Body of pancreas (tissue), 4 donors: ENCODE results near the gene TCIRG1. TPM values are rescaled to one million over a fixed set of nuclear protein-coding genes. Genes with fewer than 3 reads are reported as not detected.

ENCODE experiments used
- ATAC-seq: fragments of 150-250 bp; one replicate; pipeline ENCODE4 v1.9.1; 2016
- DNase-seq, 4 donors: peaks; one replicate each; pipeline ENCODE4 v3.0.0-alpha.2; 2019
- H3K27ac ChIP-seq, 4 donors: fragments of 200-600 bp; sonication (generic); 1 replicate in 3 of 4; 2 replicates in 1 of 4; pipeline versions ENCODE4 v1.5.1 to v1.6.1; 2016 to 2019; ENCODE audit warnings: mild to moderate bottlenecking in 1 of 4, mixed read lengths in 1 of 4, moderate library complexity in 1 of 4
- H3K27me3 ChIP-seq, 2 donors: fragments of 200-600 bp; sonication (generic); one replicate each; pipeline ENCODE4 v1.6.0; 2016; ENCODE audit warnings: mild to moderate bottlenecking in 1 of 2
- H3K36me3 ChIP-seq, 2 donors: fragments of 200-600 bp; sonication (generic); replicated peaks in 1 of 2; 2 replicates each; pipeline ENCODE4 v1.5.1; 2016; ENCODE audit warnings: low read depth in 2 of 2; ENCODE audit not compliant: insufficient read depth in 1 of 2
- H3K4me1 ChIP-seq: fragments of 200-600 bp; sonication (generic); one replicate; pipeline ENCODE4 v1.6.0; 2016
- H3K4me3 ChIP-seq, 2 donors: fragments of 200-600 bp; sonication (generic); 1 replicate in 1 of 2; 2 replicates in 1 of 2; pipeline ENCODE4 v1.5.1; 2016 to 2019
- H3K9me3 ChIP-seq, 3 donors: fragments of 200-600 bp; sonication (generic); 1 replicate in 2 of 3; 2 replicates in 1 of 3; pipeline ENCODE4 v1.5.1; 2016
- POLR2A ChIP-seq, 3 donors: fragments of 450-650 bp; IDR thresholded peaks; one replicate each; pipeline ENCODE4 v1.6.1; 2016; ENCODE audit warnings: antibody characterized with exemption in 3 of 3, mild to moderate bottlenecking in 2 of 3
- WGBS, 2 donors: methylation state at CpG; one replicate each; pipeline ENCODE4 v1.1.5; 2017; 5-methylcytosine and 5-hydroxymethylcytosine counted together
- intact Hi-C: fragments of 100-400 bp; cut with DNase I; formaldehyde crosslinking; loops from one replicate; pipeline ENCODE4 v1.15.1; 2023
- total RNA-seq, 2 donors: library from RNA; depleted of rRNA; stranded (reverse); fragments of >200 nt; gene quantifications; one replicate each; pipeline ENCODE4 v1.1.0, GENCODE V29; 2016
- TF ChIP-seq, protein P1 (sequence below), 7 experiments: fragments of 450-650 bp in 4 of 7; fragments of 200-600 bp in 3 of 7; sonication (generic) in 3 of 7; IDR thresholded peaks; one replicate each; pipeline ENCODE4 v1.5.1; 2016 to 2019; ENCODE audit warnings: antibody characterized with exemption in 7 of 7

Gene TCIRG1
- total RNA-seq, 2 donors from 2014 or later = 488 to 798 TPM

DNA sequence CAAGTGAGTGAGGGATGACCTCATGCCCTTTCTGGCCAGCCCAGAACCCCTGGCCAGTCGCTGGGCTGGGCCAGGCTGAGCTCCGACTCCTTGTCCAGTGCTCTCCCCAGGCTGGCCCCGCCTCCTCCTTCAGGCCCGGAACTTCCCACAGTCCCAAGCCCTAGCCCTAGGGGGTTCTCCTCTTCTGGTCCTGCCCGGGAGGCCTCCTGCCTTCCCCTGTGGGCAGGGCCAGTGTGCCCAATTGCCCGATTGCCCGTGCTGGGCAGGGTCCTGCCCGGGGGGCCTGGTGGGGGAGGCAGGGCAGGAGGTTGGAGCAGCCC, 4.2 kb downstream of the TCIRG1 start:
- Histone ChIP-seq H3K36me3 (peaks cover 7 to 9% of the 10 kb centered on the region in 2 donors), H3K27me3 (no peaks in the 10 kb centered on the region), H3K4me1 (peaks cover 81% of the 10 kb centered on the region), H3K9me3 (no peaks in the 10 kb centered on the region), H3K27ac (peak overlapping the region; percentile 86 to 96 (median 96)), H3K4me3 (no peak overlapping the region)
- WGBS, 2 donors = 27 to 72% methylated on average over 3 to 8 of the region's 8 CpGs
- DNase-seq = no peak
- intact Hi-C loops = no loop called here
- no peak for ATAC-seq
- TF ChIP-seq, protein P1, sequence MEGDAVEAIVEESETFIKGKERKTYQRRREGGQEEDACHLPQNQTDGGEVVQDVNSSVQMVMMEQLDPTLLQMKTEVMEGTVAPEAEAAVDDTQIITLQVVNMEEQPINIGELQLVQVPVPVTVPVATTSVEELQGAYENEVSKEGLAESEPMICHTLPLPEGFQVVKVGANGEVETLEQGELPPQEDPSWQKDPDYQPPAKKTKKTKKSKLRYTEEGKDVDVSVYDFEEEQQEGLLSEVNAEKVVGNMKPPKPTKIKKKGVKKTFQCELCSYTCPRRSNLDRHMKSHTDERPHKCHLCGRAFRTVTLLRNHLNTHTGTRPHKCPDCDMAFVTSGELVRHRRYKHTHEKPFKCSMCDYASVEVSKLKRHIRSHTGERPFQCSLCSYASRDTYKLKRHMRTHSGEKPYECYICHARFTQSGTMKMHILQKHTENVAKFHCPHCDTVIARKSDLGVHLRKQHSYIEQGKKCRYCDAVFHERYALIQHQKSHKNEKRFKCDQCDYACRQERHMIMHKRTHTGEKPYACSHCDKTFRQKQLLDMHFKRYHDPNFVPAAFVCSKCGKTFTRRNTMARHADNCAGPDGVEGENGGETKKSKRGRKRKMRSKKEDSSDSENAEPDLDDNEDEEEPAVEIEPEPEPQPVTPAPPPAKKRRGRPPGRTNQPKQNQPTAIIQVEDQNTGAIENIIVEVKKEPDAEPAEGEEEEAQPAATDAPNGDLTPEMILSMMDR (IDR thresholded peaks at IDR 0.05) = no peak
- no peak for TF ChIP-seq POLR2A (IDR thresholded peaks at IDR 0.05)

DNA sequence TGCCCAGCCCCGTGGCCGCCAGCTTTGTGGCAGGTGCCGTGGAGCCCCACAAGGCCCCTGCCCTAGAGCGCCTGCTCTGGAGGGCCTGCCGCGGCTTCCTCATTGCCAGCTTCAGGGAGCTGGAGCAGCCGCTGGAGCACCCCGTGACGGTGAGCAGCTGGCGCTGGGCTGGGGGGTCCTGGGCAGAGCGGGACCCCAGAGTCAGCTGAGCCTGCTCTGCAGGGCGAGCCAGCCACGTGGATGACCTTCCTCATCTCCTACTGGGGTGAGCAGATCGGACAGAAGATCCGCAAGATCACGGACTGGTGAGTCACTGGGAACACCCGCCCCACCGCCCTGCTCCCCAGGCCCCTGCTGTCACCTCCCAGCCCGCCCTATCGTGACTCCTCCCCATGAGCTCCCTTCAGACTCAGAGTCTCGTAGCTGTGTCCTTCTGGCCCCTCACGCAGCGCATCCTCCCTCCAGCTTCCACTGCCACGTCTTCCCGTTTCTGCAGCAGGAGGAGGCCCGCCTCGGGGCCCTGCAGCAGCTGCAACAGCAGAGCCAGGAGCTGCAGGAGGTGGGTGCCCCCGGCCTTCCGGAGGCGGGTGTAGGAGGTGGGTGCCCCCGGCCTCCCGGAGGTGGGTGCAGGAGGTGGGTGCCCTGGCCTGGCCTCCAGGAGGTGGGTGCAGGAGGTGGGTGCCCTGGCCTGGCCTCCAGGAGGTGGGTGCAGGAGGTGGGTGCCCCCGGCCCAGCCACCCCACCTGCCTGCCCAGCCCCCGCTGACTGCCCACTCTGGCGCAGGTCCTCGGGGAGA, 4.7 kb downstream of the TCIRG1 start:
- H3K27ac ChIP-seq = peak overlapping the region; percentile 86 to 96 (median 96)
- WGBS, 2 donors = 50 to 79% methylated on average over 10 to 33 of the region's 36 CpGs
- peak in 3 of 4 donors; percentile 58 to 82 (median 60) for DNase-seq
- peaks cover 7 to 11% of the 10 kb centered on the region in 2 donors for H3K36me3 ChIP-seq
- no peak for ATAC-seq
- TF ChIP-seq POLR2A (IDR thresholded peaks at IDR 0.05) = no peak
- TF ChIP-seq, protein P1 (IDR thresholded peaks at IDR 0.05) = no peak
- no peaks in the 10 kb centered on the region for H3K9me3 ChIP-seq
- intact Hi-C loops = no loop called here
- H3K4me3 ChIP-seq = no peak overlapping the region
- H3K4me1 ChIP-seq = peaks cover 75% of the 10 kb centered on the region
- no peaks in the 10 kb centered on the region for H3K27me3 ChIP-seq

DNA sequence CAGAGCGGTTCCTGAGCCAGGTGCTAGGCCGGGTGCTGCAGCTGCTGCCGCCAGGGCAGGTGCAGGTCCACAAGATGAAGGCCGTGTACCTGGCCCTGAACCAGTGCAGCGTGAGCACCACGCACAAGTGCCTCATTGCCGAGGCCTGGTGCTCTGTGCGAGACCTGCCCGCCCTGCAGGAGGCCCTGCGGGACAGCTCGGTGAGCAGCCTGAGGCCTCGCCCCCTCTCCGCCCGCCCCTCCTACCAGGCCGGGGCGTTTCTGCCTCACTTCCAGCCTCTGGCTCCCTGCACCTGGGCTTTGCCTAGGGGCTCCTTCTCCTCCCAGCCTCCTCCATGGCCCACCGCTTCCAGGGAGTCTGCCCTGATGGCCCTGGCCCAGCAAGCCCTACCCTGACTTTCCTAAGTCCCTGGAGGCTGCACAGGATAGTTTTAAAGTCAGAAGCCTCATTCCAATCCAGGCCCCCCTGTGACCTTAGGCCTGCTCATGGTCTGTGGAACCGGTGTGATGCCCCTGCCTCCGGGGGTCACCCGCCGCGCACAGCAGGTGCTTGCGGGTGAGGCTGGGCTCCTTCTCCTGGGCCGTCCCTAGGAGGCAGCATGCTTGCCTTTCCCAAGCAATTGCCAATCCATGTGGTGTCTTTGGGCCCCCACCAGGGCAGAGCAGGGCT, 5.5 kb downstream of the TCIRG1 start:
- TF ChIP-seq, protein P1 (IDR thresholded peaks at IDR 0.05) = no peak
- TF ChIP-seq POLR2A (IDR thresholded peaks at IDR 0.05) = no peak
- H3K4me3 ChIP-seq = no peak overlapping the region
- peak overlapping the region; percentile 86 to 96 (median 96) for H3K27ac ChIP-seq
- 55 to 63% methylated on average over 7 to 23 of the region's 24 CpGs for WGBS, 2 donors
- H3K4me1 ChIP-seq = peaks cover 74% of the 10 kb centered on the region
- peaks cover 7 to 15% of the 10 kb centered on the region in 2 donors for H3K36me3 ChIP-seq
- peak in 3 of 4 donors; percentile 57 to 72 (median 71) for DNase-seq
- intact Hi-C loops = no loop called here
- no peaks in the 10 kb centered on the region for H3K9me3 ChIP-seq
- no peak for ATAC-seq
- H3K27me3 ChIP-seq = no peaks in the 10 kb centered on the region

DNA sequence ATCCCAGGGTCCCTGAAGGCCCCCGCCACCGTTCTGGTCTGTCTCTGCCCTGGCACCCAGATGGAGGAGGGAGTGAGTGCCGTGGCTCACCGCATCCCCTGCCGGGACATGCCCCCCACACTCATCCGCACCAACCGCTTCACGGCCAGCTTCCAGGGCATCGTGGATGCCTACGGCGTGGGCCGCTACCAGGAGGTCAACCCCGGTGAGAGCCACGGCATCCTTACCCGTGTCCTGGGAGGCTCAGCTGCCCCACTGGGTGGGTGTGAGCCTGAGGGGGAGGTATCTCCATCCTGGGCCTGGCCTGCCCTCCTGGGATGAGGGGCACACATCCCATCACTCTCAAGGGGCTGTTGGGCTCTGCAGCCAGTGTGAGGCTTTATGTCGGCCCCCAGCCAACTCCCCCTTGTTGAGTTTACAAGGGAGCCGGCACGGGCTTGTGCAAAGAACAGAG, 6.1 kb downstream of the TCIRG1 start:
- Histone ChIP-seq H3K36me3 (peaks cover 7 to 15% of the 10 kb centered on the region in 2 donors), H3K9me3 (no peaks in the 10 kb centered on the region), H3K27ac (peak overlapping the region in 1 of 4 donors; percentile 96), H3K4me1 (peaks cover 74% of the 10 kb centered on the region), H3K27me3 (no peaks in the 10 kb centered on the region), H3K4me3 (no peak overlapping the region)
- intact Hi-C loops = no loop called here
- no peak for ATAC-seq
- DNase-seq = no peak
- TF ChIP-seq POLR2A (IDR thresholded peaks at IDR 0.05) = no peak
- TF ChIP-seq, protein P1 (IDR thresholded peaks at IDR 0.05) = no peak
- WGBS, 2 donors = 92 to 94% methylated on average over 2 to 17 of the region's 18 CpGs
